Uterus (tissue), 4 donors: ENCODE data around the gene ANKRD11. TPM values are rescaled to one million over a fixed set of nuclear protein-coding genes. Genes with fewer than 3 reads are reported as not detected.

Experiments used
- DNase-seq, 2 donors: peaks; one replicate each; pipeline ENCODE4 v3.0.0-alpha.2; 2019 to 2020
- H3K27ac ChIP-seq, 2 donors: fragments of 200-600 bp; sonication (generic); 1 replicate in 1 of 2; 2 replicates in 1 of 2; pipeline ENCODE4 v1.5.1; 2016 to 2018
- H3K27me3 ChIP-seq, 2 donors: fragments of 200-600 bp; sonication (generic); one replicate each; pipeline ENCODE4 v1.5.1; 2018 to 2019; ENCODE audit warnings: control low read depth in 1 of 2
- H3K36me3 ChIP-seq, 2 donors: fragments of 200-600 bp; sonication (generic); one replicate each; pipeline ENCODE4 v1.5.1; 2019; ENCODE audit warnings: control low read depth in 1 of 2
- H3K4me1 ChIP-seq, 2 donors: fragments of 200-600 bp; sonication (generic); one replicate each; pipeline ENCODE4 v1.5.1; 2018 to 2019; ENCODE audit warnings: control low read depth in 1 of 2
- H3K4me3 ChIP-seq, 2 donors: fragments of 200-600 bp; sonication (generic); 1 replicate in 1 of 2; 2 replicates in 1 of 2; pipeline ENCODE4 v1.5.1; 2018 to 2019; ENCODE audit warnings: mild to moderate bottlenecking in 1 of 2
- H3K9me3 ChIP-seq, 2 donors: fragments of 200-600 bp; sonication (generic); one replicate each; pipeline ENCODE4 v1.5.1; 2019; ENCODE audit warnings: control low read depth in 1 of 2
- CTCF ChIP-seq, 4 experiments: fragments of 200-600 bp in 2 of 4; fragments of 450-650 bp in 2 of 4; sonication (generic) in 2 of 4; IDR thresholded peaks; one replicate each; pipeline ENCODE4 v1.5.1; 2016 to 2019; ENCODE audit warnings: antibody characterized with exemption in 4 of 4, mild to moderate bottlenecking in 2 of 4, moderate library complexity in 1 of 4
- POLR2A ChIP-seq, 2 donors: fragments of 450-650 bp; IDR thresholded peaks; one replicate each; pipeline ENCODE4 v1.6.1; 2016; ENCODE audit warnings: antibody characterized with exemption in 2 of 2, mild to moderate bottlenecking in 1 of 2, moderate library complexity in 1 of 2
- intact Hi-C: fragments of 100-400 bp; cut with DNase I; formaldehyde crosslinking; loops from one replicate; pipeline ENCODE4 v1.15.1; 2023; ENCODE audit warnings: low total_unique reads
- total RNA-seq, 4 donors: library from RNA; depleted of rRNA in 3 of 4; stranded (reverse); fragments of >200 nt in 3 of 4; gene quantifications; one replicate each; pipeline versions ENCODE4 v1.1.0 to v1.2.4, GENCODE V29; 2014 to 2023
- donor health status: DM: yes; HTN: yes; CAD: no.

Gene ANKRD11
- total RNA-seq, 4 donors from 2014 or later = 20.5 to 182 (median 45.5) TPM

DNA sequence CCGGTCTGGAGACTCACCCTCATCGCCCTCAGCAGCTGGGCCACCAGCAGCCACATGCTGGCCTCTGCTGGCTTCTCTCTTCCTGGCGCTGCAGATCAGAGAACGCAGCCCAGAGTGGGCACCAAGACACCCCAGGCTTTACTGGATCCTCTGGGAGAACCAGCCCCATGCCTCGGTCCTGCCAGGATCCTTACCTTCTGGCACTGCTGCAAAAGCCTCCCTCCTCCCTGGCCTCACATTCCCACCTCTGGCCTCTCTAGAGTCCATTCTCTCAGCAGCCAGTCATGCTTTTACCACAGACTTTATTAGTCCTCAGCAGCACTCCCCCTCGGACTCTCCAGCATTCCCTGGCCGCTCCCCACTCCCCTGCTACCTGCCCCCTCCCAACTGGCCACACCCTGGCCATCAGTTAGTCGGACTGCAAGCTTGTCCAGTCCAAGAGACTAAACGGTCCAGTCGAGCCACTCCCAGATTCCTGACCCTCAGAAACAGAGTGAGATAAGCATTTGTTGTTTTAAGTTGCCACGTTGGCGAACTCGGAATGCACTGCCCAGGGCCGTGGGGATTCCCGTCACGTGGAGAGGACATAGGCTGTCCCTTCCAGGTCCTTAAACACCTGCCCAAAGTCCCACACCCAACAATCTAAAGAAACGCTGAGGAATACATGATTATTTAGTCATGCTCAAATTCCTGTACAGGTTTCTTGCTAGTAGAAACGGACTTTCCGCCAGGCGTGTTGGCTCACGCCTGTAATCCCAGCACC, 11.9 kb upstream of the ANKRD11 start:
- intact Hi-C loops = loop anchor here (10.0 kb wide), 1 partner anchor 177 kb away; no protein-coding TSS in a partner anchor
- Histone ChIP-seq H3K27me3 (no peaks in the 10 kb centered on the region), H3K27ac (no peak overlapping the region), H3K4me3 (no peak overlapping the region), H3K4me1 (peaks cover 3 to 4% of the 10 kb centered on the region in 2 donors), H3K9me3 (no peaks in the 10 kb centered on the region), H3K36me3 (no peaks in the 10 kb centered on the region)
- DNase-seq = no peak
- TF ChIP-seq CTCF (IDR thresholded peaks at IDR 0.05) (no peak), POLR2A (IDR thresholded peaks at IDR 0.05) (no peak)

GRCh38 chr16:89499767-89500166, 9.4 kb upstream of the ANKRD11 start:
- Histone ChIP-seq H3K27me3 (no peaks in the 10 kb centered on the region), H3K4me1 (peaks cover 0 to 4% of the 10 kb centered on the region in 2 donors), H3K27ac (peak overlapping the region in 1 of 2 donors; percentile 72), H3K4me3 (no peak overlapping the region), H3K36me3 (no peaks in the 10 kb centered on the region), H3K9me3 (no peaks in the 10 kb centered on the region)
- intact Hi-C loops = loop anchor here (10.0 kb wide), 1 partner anchor 175 kb away; no protein-coding TSS in a partner anchor
- DNase-seq = no peak
- no peak for TF ChIP-seq POLR2A (IDR thresholded peaks at IDR 0.05)
- no peak for TF ChIP-seq CTCF (IDR thresholded peaks at IDR 0.05)

GRCh38 chr16:89498839-89499238, 8.5 kb upstream of the ANKRD11 start:
- H3K27ac ChIP-seq = peak overlapping the region; percentile 61 to 72
- intact Hi-C loops = no loop called here
- TF ChIP-seq POLR2A (IDR thresholded peaks at IDR 0.05) (no peak), CTCF (IDR thresholded peaks at IDR 0.05) (no peak)
- H3K4me3 ChIP-seq = no peak overlapping the region
- no peaks in the 10 kb centered on the region for H3K9me3 ChIP-seq
- H3K4me1 ChIP-seq = peaks cover 0 to 4% of the 10 kb centered on the region in 2 donors
- no peaks in the 10 kb centered on the region for H3K27me3 ChIP-seq
- DNase-seq = peak; percentile 78 to 81
- no peaks in the 10 kb centered on the region for H3K36me3 ChIP-seq

DNA sequence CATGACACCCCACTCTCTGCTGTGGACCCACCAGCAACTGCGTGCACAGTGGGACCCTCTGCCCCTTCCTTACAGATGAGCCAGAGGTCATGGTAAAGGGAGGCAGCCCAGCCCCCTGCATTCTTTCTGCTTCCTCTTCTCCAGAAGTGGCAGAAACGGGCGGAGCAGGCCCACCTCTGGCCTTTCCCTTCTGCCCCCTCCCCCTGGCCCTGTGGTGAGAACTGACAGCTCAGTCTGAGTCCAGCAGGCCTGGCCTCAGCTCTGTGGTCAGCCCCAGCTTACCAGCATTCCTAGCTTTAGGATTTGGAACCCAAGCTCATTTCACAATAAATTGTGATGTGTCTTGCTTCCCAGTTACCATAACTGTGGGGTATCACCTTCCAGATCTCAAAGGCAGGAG, 4.8 kb upstream of the ANKRD11 start:
- Histone ChIP-seq H3K4me1 (peaks cover 4 to 9% of the 10 kb centered on the region in 2 donors), H3K27me3 (no peaks in the 10 kb centered on the region), H3K4me3 (no peak overlapping the region), H3K36me3 (no peaks in the 10 kb centered on the region), H3K9me3 (no peaks in the 10 kb centered on the region), H3K27ac (no peak overlapping the region)
- DNase-seq = no peak
- intact Hi-C loops = no loop called here
- TF ChIP-seq POLR2A (IDR thresholded peaks at IDR 0.05) (no peak), CTCF (IDR thresholded peaks at IDR 0.05) (no peak)

DNA sequence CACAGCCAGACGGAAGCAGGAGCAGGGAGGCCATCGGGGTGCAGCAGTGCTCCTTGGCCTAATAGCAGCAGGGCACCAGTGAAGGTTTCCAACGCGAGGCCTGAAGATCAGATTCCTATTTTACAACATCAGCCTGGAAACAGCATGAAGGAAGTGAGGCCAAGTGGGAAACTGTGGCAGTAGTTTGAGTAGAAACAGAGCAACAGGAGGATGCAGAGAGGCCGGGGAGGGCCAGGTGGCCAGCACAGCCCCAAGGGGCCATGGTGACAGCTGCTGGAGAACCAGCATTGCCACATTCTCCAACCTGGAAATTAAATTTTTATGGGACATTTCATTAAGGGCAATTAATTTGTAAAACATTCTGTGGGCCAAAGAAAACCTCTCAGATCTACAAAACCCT, 3.4 kb upstream of the ANKRD11 start:
- no peak for DNase-seq
- no peaks in the 10 kb centered on the region for H3K9me3 ChIP-seq
- no peak overlapping the region for H3K4me3 ChIP-seq
- intact Hi-C loops = no loop called here
- no peaks in the 10 kb centered on the region for H3K36me3 ChIP-seq
- H3K27ac ChIP-seq = no peak overlapping the region
- H3K27me3 ChIP-seq = no peaks in the 10 kb centered on the region
- H3K4me1 ChIP-seq = peaks cover 0 to 9% of the 10 kb centered on the region in 2 donors
- no peak for TF ChIP-seq CTCF (IDR thresholded peaks at IDR 0.05)
- TF ChIP-seq POLR2A (IDR thresholded peaks at IDR 0.05) = no peak
